GM04503 (cell line): ENCODE data around the gene APRT.
"Not testable (repeated sequence)": the region's sequence is repeated elsewhere in the genome, so short reads cannot be mapped to it uniquely, and the experiment has no call there.

ENCODE experiments used
- DNase-seq: peaks from one replicate; pipeline ENCODE4 v3.0.0-alpha.2; 2012; ENCODE audit warnings: low read depth

The APRT gene

DNA sequence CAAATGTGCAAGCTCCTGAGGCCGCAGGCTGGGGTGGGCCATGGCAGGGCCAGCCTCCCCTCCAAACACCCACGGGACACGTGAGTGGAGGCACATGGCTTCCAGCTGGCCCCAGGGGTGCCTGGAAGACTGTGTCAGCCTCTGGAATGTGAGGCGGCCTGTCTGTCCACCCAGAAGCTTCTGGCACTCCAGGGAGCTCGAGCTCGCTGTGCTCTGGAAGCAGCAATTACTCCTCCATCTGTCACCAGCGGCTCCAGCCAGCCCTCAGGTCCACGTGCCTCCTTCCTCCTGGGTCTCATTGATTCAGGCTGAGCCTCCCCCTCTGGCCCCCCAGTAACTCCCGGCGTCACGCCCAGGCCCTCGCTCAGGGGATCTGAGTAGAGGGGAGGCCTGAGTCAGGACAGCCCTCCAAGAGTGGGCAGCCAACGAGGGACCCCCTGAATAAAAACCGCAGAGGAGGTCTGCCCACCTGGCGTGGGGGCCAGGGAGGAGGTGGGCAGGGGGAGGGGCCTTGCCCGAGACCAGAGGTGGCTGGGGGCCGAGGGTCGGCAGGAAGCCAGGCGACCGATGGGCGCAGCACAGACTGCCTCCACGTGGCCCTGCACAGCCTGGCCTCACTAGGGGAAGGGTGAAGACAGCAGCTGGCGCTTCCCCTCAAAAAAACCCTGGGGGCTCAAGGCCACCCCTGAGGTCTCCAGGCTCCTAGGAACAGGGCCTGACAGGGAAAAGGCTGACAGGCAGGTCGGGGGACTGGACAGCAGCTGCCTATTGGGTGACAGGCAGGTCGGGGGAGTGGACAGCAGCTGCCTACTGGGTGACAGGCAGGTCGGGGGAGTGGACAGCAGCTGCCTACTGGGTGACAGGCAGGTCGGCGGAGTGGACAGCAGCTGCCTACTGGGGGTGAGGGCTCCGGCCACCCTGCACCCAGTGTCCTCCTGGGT is 38.6 kb downstream of the APRT start:
- peak; percentile 87 for DNase-seq

DNA sequence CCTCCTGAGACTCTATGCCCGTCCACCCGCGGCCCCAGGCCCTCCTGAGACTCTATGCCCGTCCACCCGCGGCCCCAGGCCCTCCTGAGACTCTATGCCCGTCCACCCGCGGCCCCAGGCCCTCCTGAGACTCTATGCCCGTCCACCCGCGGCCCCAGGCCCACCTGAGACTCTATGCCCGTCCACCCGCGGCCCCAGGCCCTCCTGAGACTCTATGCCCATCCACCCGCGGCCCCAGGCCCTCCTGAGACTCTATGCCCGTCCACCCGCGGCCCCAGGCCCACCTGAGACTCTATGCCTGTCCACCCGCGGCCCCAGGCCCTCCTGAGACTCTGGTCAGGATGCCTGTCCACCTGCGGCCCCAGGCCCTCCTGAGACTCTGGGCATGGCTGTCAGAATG is 39.9 kb downstream of the APRT start:
- not testable (repeated sequence) for DNase-seq

DNA sequence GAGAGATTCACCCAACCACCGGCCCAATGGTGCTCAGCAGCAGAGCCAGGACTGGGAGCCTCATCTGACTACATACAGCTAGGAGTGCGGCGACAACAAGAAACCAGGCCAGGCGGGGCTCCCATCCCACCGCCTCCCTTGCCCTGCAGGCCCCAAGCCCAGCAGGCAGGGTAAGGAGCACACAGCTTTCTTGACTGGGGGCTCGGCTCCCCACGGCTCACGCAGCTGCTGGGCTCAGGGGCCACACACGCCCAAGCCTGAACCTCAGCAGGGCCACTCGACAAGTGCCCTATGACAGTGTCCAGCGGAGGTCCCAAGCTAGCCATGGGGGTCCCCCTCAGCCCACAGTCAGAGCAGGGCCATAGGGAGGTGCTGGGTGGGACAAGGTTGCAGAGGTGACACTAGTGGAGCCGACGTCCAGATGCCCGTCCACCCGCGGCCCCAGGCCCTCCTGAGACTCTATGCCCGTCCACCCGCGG is 40.4 kb downstream of the APRT start:
- no peak for DNase-seq

DNA sequence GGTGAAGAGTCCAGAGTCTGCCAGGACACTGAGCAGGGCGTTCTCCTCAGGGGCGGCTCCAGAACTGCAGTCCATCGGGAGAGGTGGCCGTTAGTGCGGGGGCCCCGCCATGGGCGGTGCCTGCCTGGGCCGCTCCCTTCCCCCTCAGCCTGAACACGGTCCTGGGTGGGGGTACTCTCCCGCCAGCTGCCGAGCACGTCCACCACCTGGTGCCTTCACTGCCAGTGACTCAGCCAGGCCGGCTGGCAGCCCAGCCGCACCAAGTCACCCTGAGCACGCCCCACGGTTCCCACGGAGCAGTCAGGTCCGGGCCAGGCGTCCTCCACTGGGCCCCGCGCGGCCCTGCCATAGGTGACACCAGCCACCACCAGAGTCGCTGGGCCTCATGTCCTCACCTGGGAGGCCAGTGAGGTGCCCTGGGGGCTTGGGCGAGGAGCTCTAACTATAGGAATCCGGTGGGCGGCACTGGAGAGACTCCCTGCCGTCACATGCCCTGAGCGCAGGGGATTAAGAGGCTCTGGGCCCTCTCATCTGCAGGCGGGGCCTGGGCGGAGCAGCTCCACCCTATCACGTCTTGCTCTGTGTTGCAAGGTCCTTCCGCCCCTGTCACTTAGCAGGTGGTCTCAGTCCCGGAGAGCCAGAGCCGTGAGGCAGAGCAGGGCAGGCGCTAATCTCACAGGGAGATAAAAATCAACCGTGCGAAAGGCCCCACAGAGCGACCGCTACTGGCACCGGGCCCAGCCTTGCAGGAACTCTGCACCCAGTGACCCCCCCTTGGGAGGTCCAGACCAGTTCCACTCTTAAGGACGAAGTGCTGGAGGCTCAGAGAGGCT is 41.1 kb downstream of the APRT start:
- no peak for DNase-seq

DNA sequence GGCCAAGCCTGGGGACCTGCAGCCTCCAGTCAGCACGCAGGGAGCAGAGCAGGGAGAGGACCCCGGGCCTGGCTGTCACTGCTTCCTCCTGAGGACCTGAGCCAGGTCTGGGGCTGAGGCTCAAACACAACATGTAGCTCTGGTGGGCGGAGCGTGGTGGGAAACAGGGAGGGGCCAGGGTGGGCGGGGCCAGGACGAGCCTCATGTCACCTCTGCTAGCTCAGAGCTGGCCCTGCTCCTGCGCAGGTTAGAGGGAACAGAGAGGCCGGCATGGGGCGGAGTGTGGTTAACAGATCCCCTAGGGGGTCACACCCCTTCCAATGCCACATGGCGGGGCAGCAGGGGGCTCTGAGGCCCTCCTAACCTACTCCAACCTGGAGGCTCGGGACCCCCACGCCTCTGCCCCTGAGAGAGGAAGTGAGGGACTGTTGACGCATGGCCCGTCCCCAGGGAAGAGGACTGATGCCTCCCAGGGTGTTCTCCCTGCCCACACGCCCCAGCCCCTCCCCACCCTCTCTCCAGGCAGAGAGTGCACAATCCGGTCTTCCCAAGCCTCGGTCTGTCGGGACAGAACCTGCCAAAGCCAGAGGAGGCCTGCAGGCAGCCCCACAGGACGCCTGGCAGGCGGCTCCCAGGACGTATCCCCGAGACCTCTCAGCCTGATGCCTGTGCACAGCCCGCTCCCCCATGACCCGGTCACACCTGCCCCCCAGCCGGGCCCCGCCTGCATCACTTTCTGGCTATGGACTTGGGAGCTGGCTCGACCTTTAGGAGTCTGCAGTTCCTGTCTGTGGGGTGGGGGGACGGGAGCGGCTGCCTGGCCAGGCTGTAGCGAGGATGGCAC is 41.9 kb downstream of the APRT start:
- no peak for DNase-seq

DNA sequence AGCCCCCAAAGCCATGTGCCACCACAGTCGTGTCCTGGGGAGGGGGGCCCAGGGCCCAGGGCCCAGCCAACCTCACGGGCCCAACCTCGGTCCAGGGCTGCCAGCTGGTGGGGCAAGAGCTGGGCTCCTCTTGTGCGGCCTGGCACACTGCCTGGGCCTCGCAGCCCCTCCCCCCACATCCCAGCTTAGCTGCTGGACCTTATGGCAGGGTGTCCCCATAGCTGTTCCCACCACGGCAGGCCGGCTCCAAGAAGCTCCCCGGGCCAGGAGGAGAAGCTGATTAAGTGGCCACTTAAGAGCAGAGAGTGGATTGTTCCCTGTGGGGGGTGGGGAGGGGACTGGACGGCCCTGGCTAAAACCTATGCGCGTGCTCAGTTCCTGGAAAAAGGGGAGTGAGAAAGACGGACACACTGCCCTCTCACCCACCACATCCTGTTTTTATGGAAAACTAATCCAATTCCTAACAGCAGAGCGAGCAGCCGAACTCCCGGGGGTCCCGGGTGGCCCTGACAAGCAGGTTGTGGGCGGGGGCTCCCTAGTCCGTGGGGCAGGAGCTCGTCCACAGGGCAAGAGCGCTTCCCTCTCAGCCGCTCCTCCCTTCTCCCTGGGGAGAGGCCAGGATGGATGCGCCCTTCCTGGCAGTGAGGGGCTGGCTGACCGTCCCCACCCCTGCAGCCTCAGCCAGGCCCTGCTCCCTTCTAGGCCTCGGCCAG is 43.5 kb downstream of the APRT start:
- DNase-seq: no peak

DNA sequence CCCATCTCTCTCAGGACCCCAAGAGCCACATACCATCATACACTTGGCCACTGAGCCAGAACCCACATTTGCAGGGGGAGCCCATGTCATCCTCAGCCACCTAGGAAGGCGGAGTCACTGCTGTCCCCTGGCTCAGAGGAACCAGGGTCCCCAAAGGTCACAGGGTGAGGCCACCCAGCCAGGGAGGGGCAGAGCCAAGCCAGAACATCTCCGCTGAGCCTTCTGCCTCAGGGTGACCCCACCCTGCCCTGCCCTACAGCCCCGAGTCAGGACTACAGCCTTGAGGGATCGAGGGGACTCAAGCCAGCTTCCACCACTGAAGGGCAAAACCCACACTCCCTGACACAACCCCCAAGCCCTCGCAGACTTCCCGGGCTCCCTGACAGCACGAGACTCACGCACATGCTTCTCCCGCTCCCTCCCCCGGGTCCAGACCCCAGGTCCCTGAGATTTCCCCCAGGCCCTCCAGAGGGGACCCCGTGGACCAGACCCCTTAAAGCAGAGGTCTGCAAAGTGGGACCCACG is 44.1 kb downstream of the APRT start:
- DNase-seq: no peak

DNA sequence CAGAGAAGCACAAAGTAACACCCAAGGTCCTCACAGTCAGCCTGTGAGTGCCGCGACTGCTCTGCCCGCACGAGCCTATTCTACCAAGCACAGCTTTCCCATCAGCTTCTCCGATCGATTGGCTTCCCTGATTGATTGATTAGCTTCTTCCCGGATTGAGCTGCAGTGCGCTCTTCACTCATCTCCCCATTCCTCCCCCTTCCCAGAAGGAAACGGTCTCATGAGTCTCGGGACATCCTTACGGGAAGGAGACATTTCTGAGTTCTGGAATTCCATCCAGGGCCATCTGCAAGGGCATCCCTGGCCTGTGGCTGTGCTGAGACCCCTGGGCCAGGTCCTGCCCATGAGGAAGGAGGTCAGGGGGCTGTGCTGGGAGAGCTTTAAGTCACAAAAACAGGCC is 44.8 kb downstream of the APRT start:
- no peak for DNase-seq

DNA sequence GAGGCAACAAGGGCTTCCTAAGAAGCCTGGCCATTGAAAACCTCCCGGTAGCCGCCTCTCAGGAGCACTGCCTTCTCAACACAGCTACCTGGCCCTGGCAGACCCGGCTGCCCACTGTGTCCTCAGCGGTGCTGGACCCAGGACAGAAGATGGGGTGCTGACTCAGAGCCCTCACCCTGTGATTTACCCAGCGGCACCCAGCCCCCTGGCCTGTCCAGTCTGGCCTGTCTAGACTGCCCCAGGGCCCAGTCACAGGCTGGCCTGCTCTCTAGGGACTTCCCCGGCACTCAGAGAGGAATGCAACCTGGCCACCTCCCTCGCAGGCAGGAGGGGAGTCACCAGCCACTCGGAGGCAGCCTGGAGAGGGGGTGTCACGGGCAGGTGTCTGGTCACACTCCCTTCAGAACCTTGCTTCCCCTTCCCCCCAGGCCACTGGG is 46.8 kb downstream of the APRT start:
- DNase-seq: no peak

DNA sequence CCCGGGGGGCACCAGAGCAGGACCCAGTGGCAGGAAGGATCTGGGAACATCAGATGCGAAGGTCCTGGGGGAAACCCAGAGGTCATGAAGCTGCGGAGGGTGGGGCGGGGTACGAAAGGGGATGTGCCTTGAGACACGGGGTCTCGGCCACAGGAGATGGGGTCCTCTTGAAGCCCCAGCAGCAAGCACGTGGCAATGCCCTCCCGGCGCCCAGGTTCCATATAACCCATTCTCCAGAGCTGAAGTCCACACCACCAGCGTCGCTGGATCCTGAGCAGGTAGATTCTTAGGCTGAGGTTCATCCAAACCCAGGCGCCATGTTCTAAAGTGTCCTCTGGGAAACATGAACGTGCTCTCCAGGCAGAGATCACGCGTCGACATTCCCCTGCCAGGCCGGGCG is 47.6 kb downstream of the APRT start:
- no peak for DNase-seq

DNA sequence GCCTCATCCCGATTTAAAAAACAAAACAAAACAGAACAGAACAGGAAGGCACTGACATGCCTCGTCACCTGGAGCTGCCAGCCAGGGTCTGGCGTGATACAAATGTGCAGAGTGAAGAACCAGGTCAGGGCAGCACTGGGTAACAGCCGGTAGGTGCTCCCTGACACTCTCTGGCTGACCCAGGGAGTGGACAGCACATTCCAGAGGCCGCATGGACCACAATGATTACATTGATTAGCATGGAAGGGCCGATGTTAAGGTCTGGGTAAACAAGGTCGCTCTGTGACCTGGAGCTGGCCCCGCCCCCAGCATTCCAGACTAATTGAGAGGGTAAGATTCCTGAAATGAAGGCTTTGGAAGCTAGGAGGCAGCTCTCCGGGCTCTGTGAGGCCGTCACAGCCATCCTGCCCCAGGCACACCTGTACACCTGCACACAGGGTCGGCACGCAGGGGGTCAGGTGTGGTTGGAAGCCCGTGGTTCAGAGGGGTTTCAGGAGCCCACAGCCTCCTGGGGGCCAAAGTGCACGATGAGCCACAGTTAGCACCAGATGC is 48.1 kb downstream of the APRT start:
- DNase-seq: no peak

DNA sequence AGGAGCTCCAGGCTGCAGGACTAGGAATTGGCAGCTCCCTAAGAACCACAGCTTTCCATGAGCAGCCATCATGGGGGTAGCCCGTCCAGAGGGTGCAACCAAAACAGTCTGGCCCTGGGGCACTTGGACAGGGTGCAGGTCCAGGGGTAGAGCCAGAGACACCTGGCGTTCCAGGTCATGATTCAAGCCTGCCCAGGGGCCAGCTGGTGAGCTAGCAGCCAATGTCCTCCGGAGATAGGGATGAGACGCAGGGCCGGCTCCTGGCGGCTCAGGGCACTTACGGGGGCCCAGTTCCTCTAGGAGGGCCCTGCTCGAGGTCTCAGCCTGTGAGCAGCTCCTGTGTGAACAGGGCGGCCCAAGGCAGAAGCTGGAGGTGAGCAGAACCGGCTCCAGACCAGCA is 48.8 kb downstream of the APRT start:
- DNase-seq: no peak

DNA sequence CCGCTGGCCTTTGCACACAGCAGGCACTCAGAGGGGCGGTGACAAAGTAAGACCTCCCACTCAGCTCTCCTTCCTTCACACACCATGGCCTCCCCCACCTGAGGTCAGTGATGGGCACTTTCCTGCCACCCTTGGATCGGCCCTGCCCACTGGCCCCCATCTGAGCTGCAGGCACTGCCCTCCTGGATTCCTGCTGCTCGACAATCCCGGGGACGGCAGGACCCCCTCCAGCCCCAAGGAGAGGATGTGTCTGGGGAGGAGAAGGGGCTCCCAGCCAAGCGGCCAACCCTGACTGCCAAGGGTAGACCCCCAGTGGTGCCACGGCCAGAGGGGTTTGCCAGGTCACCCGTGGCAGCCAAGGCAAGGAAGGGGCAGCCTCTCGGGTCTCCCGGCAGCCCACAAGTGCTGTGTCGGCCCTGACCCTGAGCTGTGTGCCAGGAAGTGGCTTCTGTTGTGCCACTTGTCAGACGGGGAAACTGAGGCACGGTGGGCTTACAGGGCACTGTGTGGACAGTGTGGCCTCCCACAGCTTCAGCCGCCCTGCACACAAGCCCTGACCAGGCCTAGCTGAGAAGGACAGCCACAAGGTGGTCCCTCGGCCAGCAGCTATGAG is 49.4 kb downstream of the APRT start:
- no peak for DNase-seq

DNA sequence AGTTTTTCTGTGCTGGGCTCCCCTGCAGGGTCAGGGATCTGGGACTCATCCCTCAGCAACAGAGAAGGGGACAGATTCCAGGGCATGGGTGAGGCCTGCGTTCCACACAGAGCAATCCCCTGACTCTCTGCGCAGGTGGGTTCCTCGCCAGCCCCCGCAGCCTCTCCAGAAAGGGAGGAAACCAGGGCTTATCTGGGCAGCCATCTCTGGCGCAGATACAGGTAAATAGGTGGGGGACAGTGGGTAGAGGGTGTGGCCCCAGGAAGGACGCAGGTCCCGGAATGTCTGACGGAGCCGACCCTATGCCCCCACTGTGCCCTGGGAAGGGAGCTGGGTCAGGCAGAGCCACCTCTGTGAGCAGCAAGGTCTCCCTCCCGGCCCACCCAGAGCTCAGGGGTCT is 49.9 kb downstream of the APRT start:
- no peak for DNase-seq

DNA sequence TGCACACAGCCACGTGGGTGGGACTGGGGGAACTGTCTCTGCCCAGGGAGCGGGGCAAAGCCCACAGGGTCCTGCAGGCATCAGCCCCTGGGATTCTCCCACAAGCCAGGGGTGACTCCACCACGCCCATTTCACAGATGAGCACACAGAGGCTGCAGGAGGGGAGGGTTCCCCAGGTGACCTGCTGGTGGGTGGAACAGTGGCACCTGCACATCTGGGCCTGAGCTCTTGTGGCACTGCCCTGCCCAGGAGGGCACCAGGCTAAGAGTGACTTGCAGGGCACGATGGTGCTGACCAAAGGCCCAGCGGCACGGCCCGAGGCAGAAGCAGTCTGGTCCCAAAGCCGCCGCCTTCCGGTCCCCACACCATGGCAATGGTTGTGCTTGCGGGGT is 50.6 kb downstream of the APRT start:
- no peak for DNase-seq

DNA sequence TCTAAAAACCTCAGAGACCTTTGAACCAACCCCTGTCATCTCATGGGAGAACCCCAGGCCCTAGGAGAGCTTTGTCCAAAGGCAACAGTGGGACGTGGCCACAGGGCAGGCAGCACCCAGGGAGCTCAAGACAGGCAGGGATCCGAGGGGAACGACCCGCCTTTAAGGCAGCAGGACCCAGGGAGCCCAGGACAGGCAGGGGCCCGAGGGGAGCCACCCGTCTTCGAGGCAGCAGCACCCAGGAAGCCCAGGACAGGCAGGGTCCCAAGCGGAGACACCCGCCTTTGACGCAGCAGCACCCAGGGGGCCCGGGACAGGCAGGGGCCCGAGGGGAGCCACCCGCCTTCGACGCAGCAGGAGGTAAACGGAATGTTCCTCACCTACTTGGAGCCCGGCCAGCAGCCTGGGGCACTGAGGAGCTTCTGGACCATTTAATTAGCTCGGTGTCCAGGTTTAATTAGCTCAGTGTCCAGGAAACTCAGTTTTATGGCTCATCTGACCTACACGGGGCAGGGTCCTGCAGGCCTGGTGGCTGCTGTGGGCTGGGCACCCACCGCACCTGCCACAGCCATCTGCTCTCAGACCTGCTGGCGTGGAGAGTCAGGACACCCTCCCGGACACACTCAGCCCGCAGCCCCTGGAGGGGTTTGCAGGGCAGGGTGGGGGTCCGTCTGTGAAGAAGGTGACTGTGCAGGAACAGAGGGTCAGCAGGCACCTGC is 51.1 kb downstream of the APRT start:
- DNase-seq: no peak

DNA sequence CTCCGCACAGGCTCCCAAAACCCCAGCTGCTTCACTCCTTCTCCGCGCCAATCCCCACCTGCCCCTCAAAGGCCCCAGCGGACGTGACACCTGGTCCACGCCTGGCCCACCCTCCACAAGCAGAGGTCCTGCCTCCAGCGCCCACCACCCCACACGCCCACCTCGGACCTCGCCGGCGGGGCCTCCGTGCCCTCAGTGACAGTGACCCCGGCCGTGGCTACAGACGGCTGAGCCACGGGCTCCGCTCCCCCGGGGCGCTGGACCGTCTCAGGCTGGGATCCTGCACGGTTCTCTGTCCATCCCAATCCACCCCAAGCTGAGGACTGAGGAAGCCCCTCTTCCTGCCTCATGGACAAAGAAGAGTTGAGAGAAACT is 51.8 kb downstream of the APRT start:
- DNase-seq: no peak
